Psoas muscle (tissue), 8 donors: ENCODE data around the gene MSL2. TPM values are rescaled to one million over a fixed set of nuclear protein-coding genes. Genes with fewer than 3 reads are reported as not detected.

Experiments used
- ATAC-seq, 4 donors: fragments of 200-7000 bp; cut with Tn5 transposase; one replicate each; pipeline ENCODE4 v1.9.1; 2020; ENCODE audit warnings: moderate library complexity in 3 of 4, mild to moderate bottlenecking in 2 of 4
- DNase-seq, 2 donors: peaks; one replicate each; pipeline ENCODE4 v3.0.0-alpha.2; 2020
- H3K27ac ChIP-seq: fragments of 200-600 bp; one replicate; pipeline ENCODE4 v1.8.0; 2022
- H3K27me3 ChIP-seq, 3 donors: fragments of 200-600 bp in 1 of 3; one replicate each; pipeline versions ENCODE4 v1.6.1 to v1.8.0; 2013 to 2022; ENCODE audit warnings: low read length in 2 of 3, mild to moderate bottlenecking in 2 of 3, moderate library complexity in 1 of 3; ENCODE audit not compliant: insufficient read depth in 3 of 3
- H3K36me3 ChIP-seq, 2 donors: fragments of 200-600 bp in 1 of 2; one replicate each; pipeline versions ENCODE4 v1.6.1 to v1.8.0; 2013 to 2022; ENCODE audit warnings: low read depth in 1 of 2, mild to moderate bottlenecking in 1 of 2, moderate library complexity in 1 of 2; ENCODE audit not compliant: insufficient read depth in 1 of 2
- H3K4me1 ChIP-seq: fragments of 200-600 bp; one replicate; pipeline ENCODE4 v1.8.0; 2022
- H3K4me3 ChIP-seq: fragments of 200-600 bp; one replicate; pipeline ENCODE4 v1.8.0; 2022; ENCODE audit warnings: mild to moderate bottlenecking
- H3K9me3 ChIP-seq: fragments of 200-600 bp; one replicate; pipeline ENCODE4 v1.8.0; 2022
- WGBS, 3 donors: extraction: QIAGEN DNeasy Blood & Tissue Kit; methylation state at CpG; one replicate each; pipeline versions ENCODE4 v1.1.6 to v1.1.7; 2013; 5-methylcytosine and 5-hydroxymethylcytosine counted together
- intact Hi-C, 2 donors: fragments of 100-400 bp; cut with DNase I; formaldehyde crosslinking; loops; one replicate each; pipeline versions ENCODE4 v1.11.0 to v1.14.2; 2022
- polyA plus RNA-seq, 3 donors: library from polyadenylated mRNA; stranded (reverse); fragments of 200-250 nt; gene quantifications; one replicate each; pipeline ENCODE4 v1.2.3, GENCODE V29; 2013
- total RNA-seq, 4 donors: library from RNA; stranded (reverse); fragmentation: NEBNext Ultra II Directional in 2 of 4; extraction: Animal tissue kit (Norgen Biotek cat#: 25700) in 2 of 4; gene quantifications; one replicate each; pipeline versions ENCODE4 v1.2.1 to v1.2.4, GENCODE V29; 2021 to 2023
- TF ChIP-seq, protein P1 (sequence below): fragments of 200-600 bp; IDR thresholded peaks from one replicate; pipeline ENCODE4 v1.8.0; 2022; ENCODE audit warnings: antibody characterized with exemption
- donor health status: healthy with polysubstance abuse.
- donor health status: DM: no; HTN: no; CAD: no; lungs with moderate emphysema.
- donor health status: Bipolar disorder and iron deficiency.
- donor health status: healthy.
- donor health status: DM: yes; HTN: yes; CAD: no.
- donor health status: DM: no; HTN: no; CAD: no.
- donor health status: DM: no; HTN: no; CAD: no.
- donor health status: DM: yes; HTN: yes; CAD: no.

MSL2 gene
- total and polyA plus RNA-seq, 7 donors = 6.7 to 28.6 (median 21.8) TPM

DNA sequence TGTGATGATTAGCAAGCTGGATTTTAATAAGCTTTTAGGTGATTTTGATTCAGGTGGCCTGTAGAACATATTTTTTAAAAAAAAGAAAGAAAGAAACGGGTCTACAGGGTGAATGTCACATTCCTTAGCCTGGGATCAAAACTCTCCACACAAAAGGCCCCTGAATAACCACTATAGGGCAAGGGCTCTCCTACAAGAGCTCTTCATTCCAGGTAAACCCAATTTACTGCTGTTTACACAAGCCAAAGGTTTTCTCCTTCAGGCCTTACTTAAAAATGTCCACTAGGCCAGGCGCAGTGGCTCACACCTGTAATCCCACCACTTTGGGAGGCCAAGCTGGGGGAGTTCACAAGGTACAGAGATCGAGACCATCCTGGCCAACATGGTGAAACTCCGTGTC is 8.3 kb downstream of the MSL2 start:
- no peak for ATAC-seq
- no peak for DNase-seq
- TF ChIP-seq, protein P1, sequence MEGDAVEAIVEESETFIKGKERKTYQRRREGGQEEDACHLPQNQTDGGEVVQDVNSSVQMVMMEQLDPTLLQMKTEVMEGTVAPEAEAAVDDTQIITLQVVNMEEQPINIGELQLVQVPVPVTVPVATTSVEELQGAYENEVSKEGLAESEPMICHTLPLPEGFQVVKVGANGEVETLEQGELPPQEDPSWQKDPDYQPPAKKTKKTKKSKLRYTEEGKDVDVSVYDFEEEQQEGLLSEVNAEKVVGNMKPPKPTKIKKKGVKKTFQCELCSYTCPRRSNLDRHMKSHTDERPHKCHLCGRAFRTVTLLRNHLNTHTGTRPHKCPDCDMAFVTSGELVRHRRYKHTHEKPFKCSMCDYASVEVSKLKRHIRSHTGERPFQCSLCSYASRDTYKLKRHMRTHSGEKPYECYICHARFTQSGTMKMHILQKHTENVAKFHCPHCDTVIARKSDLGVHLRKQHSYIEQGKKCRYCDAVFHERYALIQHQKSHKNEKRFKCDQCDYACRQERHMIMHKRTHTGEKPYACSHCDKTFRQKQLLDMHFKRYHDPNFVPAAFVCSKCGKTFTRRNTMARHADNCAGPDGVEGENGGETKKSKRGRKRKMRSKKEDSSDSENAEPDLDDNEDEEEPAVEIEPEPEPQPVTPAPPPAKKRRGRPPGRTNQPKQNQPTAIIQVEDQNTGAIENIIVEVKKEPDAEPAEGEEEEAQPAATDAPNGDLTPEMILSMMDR = no peak
- no peaks in the 10 kb centered on the region for H3K9me3 ChIP-seq
- no peaks in the 10 kb centered on the region for H3K27me3 ChIP-seq
- intact Hi-C loops = no loop called here
- no peak overlapping the region for H3K27ac ChIP-seq
- H3K4me3 ChIP-seq = no peak overlapping the region
- no peaks in the 10 kb centered on the region for H3K36me3 ChIP-seq
- 62 to 75% (median 71%) methylated on average over 4 of the region's 4 CpGs for WGBS, 3 donors
- H3K4me1 ChIP-seq = peaks cover 80% of the 10 kb centered on the region

- WGBS, 3 donors = 42 to 66% (median 46%) methylated on average over 4 of the region's 4 CpGs
- DNase-seq = no peak
- Histone ChIP-seq H3K36me3 (no peaks in the 10 kb centered on the region), H3K4me1 (peaks cover 70% of the 10 kb centered on the region), H3K27me3 (no peaks in the 10 kb centered on the region), H3K27ac (no peak overlapping the region), H3K9me3 (no peaks in the 10 kb centered on the region), H3K4me3 (no peak overlapping the region)
- intact Hi-C loops = no loop called here
- TF ChIP-seq, protein P1 = no peak
- no peak for ATAC-seq
Measured at GRCh38 chr3:136186846-136187245, 9.3 kb downstream of the MSL2 start.

- Histone ChIP-seq H3K27me3 (no peaks in the 10 kb centered on the region), H3K27ac (peak overlapping the region; percentile 64), H3K4me1 (peaks cover 65% of the 10 kb centered on the region), H3K4me3 (no peak overlapping the region), H3K36me3 (no peaks in the 10 kb centered on the region), H3K9me3 (no peaks in the 10 kb centered on the region)
- intact Hi-C loops = no loop called here
- DNase-seq (no peak), ATAC-seq (peak; percentile 66 to 83 (median 72))
- 35 to 65% (median 43%) methylated on average over 3 of the region's 3 CpGs for WGBS, 3 donors
- TF ChIP-seq, protein P1 = no peak
Measured at GRCh38 chr3:136186344-136186743, 9.8 kb downstream of the MSL2 start.

GRCh38 chr3:136184703-136185102 is 11.4 kb downstream of the MSL2 start:
- Histone ChIP-seq H3K27ac (no peak overlapping the region), H3K36me3 (no peaks in the 10 kb centered on the region), H3K4me1 (peaks cover 54% of the 10 kb centered on the region), H3K9me3 (no peaks in the 10 kb centered on the region), H3K27me3 (no peaks in the 10 kb centered on the region), H3K4me3 (no peak overlapping the region)
- TF ChIP-seq, protein P1 = no peak
- ATAC-seq (no peak), DNase-seq (no peak)
- WGBS, 3 donors = 46 to 70% (median 53%) methylated on average over 2 of the region's 2 CpGs
- intact Hi-C loops = no loop called here

DNA sequence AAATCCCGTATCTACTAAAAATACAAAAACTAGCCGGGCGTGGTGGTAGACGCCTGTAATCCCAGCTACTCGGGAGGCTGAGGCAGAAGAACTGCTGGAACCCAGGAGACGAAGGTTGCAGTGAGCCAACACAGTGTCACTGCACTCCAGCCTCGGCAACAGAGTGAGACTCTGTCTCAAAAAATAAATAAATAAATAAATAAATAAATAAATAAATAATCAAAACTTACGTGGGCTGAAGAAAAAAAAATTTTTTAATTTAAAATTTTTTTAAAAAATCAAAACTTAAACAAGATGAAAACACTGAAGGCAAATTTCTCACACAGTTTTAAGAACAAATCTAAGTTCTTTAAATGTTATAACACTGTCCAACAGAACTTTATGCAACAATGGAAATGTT is 14.4 kb downstream of the MSL2 start:
- no peak for DNase-seq
- no peaks in the 10 kb centered on the region for H3K27me3 ChIP-seq
- H3K27ac ChIP-seq = no peak overlapping the region
- intact Hi-C loops = no loop called here
- no peak overlapping the region for H3K4me3 ChIP-seq
- ATAC-seq = no peak
- 75 to 88% (median 81%) methylated on average over 8 of the region's 8 CpGs for WGBS, 3 donors
- peaks cover 52% of the 10 kb centered on the region for H3K4me1 ChIP-seq
- H3K9me3 ChIP-seq = no peaks in the 10 kb centered on the region
- no peaks in the 10 kb centered on the region for H3K36me3 ChIP-seq
- TF ChIP-seq, protein P1 = no peak
